ENCODE measurements around the gene VPS18.

VPS18 gene

GRCh38 chr15:40869686-40870085, 24.6 kb upstream of the VPS18 start:
- DNase-seq (ENCODE audit: low read depth in 2 of 2) = no peak

GRCh38 chr15:40870716-40871115, 23.5 kb upstream of the VPS18 start:
- DNase-seq (ENCODE audit: low read depth in 2 of 2) = no peak

GRCh38 chr15:40871749-40872617, 22.3 kb upstream of the VPS18 start:
- DNase-seq (ENCODE audit: low read depth in 2 of 2) = no peak

GRCh38 chr15:40872791-40873693, 21.2 kb upstream of the VPS18 start:
- no peak for DNase-seq (ENCODE audit: low read depth in 2 of 2)

GRCh38 chr15:40873694-40874561, 20.3 kb upstream of the VPS18 start, which contains the start of gene RHOV:
TSS of gene RHOV (minus strand) at chr15:40874234. CDS start at chr15:40874139, 95 bp downstream.
- DNase-seq (ENCODE audit: low read depth in 2 of 2) = peak; percentile 20 to 24

- no peak for DNase-seq (ENCODE audit: low read depth in 2 of 2)
Measured at GRCh38 chr15:40875991-40876730, 18.1 kb upstream of the VPS18 start.

- no peak for DNase-seq (ENCODE audit: low read depth in 2 of 2)
Measured at GRCh38 chr15:40877694-40878093, 16.6 kb upstream of the VPS18 start.

GRCh38 chr15:40878785-40879184, 15.5 kb upstream of the VPS18 start:
- no peak for DNase-seq (ENCODE audit: low read depth in 2 of 2)

- DNase-seq (ENCODE audit: low read depth in 2 of 2) = no peak
Measured at GRCh38 chr15:40879609-40880008, 14.6 kb upstream of the VPS18 start.

GRCh38 chr15:40881351-40881750, 12.9 kb upstream of the VPS18 start:
- no peak for DNase-seq (ENCODE audit: low read depth in 2 of 2)

- DNase-seq (ENCODE audit: low read depth in 2 of 2) = no peak
Measured at GRCh38 chr15:40886586-40886985, 7.7 kb upstream of the VPS18 start.

- no peak for DNase-seq (ENCODE audit: low read depth in 2 of 2)
Measured at GRCh38 chr15:40889112-40889511, 5.1 kb upstream of the VPS18 start.

- no peak for DNase-seq (ENCODE audit: low read depth in 2 of 2)
Measured at GRCh38 chr15:40891138-40891537, 3.1 kb upstream of the VPS18 start.

GRCh38 chr15:40891810-40892446, 2.3 kb upstream of the VPS18 start:
- no peak for DNase-seq (ENCODE audit: low read depth in 2 of 2)

GRCh38 chr15:40892447-40893012, 1.7 kb upstream of the VPS18 start:
- DNase-seq (ENCODE audit: low read depth in 2 of 2) = no peak

GRCh38 chr15:40893019-40893670, 1.1 kb upstream of the VPS18 start:
- DNase-seq (ENCODE audit: low read depth in 2 of 2) = no peak

GRCh38 chr15:40894681-40895448, 615 bp downstream of the VPS18 start:
- peak in 1 of 2 donors; percentile 18 for DNase-seq (ENCODE audit: low read depth in 2 of 2)

- no peak for DNase-seq (ENCODE audit: low read depth in 2 of 2)
Measured at GRCh38 chr15:40899536-40900207, 5.4 kb downstream of the VPS18 start.

Data from activated CD8-positive, alpha-beta memory T cell treated with anti-CD3 and anti-CD28 coated beads for 4 hours (primary cell).